Measurements from ENCODE around the gene CSHL1. TPM values are rescaled to one million over a fixed set of nuclear protein-coding genes. Genes with fewer than 3 reads are reported as not detected.
"Not testable (repeated sequence)": the region's sequence is repeated elsewhere in the genome, so short reads cannot be mapped to it uniquely, and the experiment has no call there.

CSHL1 gene
- total and polyA plus RNA-seq, 8 donors = not detected

DNA sequence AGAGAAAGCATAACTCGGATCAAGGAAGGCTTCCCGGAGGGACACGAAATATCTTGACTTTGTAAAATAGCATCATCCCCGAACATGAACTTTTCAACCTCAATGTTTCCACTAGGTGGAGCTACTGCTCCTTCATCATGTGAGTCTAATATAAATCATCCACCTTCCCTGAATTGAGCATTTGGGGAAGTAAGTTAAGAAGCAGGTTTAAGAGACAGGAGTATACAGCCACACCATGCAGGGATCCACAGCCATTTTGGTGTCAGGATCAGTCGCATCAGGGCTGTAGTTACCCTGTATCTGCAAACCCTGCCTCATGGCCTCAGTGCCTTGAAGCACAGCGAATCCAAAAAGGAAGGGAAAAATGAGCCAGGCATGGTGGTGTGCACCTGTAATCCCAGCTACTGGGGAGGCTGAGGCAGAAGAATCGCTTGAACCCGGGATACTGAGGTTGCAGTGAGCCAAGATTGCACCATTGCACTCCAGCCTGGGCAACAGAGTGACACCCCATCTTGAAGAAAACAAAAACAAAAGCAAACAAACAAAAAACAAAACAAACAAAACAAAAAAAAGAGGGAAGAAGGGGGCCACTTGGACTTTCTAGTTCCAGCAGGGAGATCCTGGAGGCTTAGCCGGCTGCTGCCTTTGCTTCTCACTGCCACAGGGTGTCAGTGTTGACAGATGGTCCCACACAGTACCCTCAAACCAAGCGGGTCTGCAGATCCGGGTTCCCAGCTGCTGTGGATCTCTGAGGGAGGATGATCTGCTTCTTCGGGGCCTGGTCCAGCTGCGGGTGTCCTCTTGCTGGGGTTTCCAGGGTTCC is 21.8 kb downstream of the CSHL1 start:
- H3K27me3 ChIP-seq; H3K36me3 ChIP-seq; H3K4me3 ChIP-seq; intact Hi-C loops (cut with DNase I; ENCODE audit: low total_unique reads); H3K4me1 ChIP-seq; H3K27ac ChIP-seq; H3K9me3 ChIP-seq: not testable (repeated sequence)
- WGBS, 5 donors = 20 to 36% (median 28%) methylated on average over 13 of the region's 13 CpGs
- TF ChIP-seq, protein P1, sequence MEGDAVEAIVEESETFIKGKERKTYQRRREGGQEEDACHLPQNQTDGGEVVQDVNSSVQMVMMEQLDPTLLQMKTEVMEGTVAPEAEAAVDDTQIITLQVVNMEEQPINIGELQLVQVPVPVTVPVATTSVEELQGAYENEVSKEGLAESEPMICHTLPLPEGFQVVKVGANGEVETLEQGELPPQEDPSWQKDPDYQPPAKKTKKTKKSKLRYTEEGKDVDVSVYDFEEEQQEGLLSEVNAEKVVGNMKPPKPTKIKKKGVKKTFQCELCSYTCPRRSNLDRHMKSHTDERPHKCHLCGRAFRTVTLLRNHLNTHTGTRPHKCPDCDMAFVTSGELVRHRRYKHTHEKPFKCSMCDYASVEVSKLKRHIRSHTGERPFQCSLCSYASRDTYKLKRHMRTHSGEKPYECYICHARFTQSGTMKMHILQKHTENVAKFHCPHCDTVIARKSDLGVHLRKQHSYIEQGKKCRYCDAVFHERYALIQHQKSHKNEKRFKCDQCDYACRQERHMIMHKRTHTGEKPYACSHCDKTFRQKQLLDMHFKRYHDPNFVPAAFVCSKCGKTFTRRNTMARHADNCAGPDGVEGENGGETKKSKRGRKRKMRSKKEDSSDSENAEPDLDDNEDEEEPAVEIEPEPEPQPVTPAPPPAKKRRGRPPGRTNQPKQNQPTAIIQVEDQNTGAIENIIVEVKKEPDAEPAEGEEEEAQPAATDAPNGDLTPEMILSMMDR (IDR thresholded peaks at IDR 0.05) = peak in 1 of 7 experiments; percentile 14
- peak in 1 of 2 donors; percentile 65 for DNase-seq

DNA sequence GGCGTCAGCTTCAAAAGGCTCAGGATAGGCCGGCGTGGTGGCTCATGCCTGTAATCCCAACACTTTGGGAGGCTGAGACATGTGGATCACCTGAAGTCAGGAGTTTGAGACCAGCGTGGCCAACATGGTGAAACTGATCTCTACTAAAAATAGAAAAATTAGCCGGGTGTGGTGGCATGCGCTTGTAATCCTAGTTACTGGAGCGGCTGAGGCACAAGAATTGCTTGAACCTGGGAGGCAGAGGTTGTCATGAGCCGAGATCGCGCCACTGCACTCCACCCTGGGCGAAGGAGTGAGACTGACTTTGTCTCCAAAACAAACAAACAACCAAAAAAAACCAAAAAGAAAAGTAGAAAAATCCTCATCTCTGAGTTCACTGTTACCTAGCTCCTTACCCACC is 25.9 kb downstream of the CSHL1 start:
- H3K4me1 ChIP-seq; H3K4me3 ChIP-seq; DNase-seq; H3K36me3 ChIP-seq; H3K9me3 ChIP-seq; H3K27me3 ChIP-seq; intact Hi-C loops (cut with DNase I; ENCODE audit: low total_unique reads); H3K27ac ChIP-seq: not testable (repeated sequence)
- WGBS, 5 donors = 86 to 89% (median 88%) methylated on average over 8 to 11 of the region's 11 CpGs

DNA sequence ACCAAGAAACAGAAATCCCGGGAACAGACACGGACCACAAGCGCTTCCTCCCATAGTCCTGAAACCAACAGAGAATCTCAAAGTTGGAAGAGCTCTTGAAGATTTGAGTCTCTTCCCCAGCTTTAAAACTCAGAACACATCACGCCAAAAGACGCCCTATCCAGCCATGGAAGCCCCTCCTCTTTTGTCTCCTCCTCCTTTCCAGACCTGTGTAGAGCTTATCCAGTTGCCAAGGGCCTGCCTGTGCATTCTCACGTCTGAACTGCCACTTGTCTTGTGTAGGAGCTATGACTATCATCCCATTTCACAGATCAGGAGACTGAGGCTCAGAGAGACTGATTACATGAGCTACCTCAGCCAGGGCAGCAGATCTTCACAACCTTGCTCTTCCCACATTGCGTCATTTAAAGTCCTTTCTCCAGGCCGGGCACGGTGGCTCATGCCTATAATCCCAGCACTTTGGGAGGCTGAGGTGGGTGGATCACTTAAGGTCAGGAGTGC is 28.4 kb downstream of the CSHL1 start:
- H3K27me3 ChIP-seq; H3K4me3 ChIP-seq; H3K27ac ChIP-seq; DNase-seq; H3K9me3 ChIP-seq; H3K4me1 ChIP-seq; H3K36me3 ChIP-seq; intact Hi-C loops (cut with DNase I; ENCODE audit: low total_unique reads): not testable (repeated sequence)
- 65 to 81% (median 79%) methylated on average over 9 of the region's 9 CpGs for WGBS, 5 donors

DNA sequence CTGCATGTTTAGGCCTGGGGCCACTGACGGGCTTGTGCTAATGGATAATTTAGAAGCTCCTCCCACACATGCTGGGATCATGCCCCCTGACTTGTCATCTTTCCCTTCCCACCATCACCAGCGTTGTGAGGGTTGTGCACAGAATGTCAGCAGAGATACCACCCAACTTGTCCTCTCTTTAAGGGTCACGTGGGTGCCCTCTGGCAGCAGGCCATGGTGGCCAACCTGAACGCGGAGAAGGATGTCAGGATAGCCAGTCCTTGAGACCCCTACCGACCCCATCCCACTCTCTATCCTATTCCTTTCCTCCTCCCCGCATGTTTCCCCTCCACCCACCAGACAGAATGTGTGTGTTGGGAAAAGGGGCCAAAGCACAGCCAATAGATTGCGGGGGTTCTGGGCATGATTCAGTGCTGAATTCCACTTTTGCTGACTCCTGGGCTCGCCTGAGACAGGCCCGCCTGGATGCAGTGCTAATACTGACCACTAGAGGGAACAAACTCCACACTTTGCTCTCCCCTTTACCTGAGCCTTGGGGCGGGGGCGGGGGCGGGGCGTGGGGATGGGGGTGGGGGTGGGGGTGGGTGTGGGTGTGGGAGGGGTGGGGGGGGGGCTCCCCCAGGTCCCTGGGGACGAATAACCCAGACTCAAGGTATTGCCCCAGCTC is 29.0 kb downstream of the CSHL1 start, which contains the start of gene GH2:
TSS of gene GH2 (minus strand) at position 10 of the 667 bp plus-strand sequence. CDS start 143 bp downstream, outside the sequence.
- Histone ChIP-seq H3K27me3 (peaks cover 0 to 3% (median 0%) of the 10 kb centered on the region in 3 donors), H3K36me3 (no peaks in the 10 kb centered on the region), H3K4me3 (no peak within 1 kb of the TSS), H3K27ac (no peak within 1 kb of the TSS), H3K9me3 (no peaks in the 10 kb centered on the region), H3K4me1 (no peaks in the 10 kb centered on the region)
- 35 to 47% (median 38%) methylated on average over 11 to 15 of the region's 15 CpGs for WGBS, 5 donors
- peak; percentile 55 to 73 for DNase-seq
- TF ChIP-seq, protein P1 (IDR thresholded peaks at IDR 0.05) = peak in 3 of 7 experiments; percentile 48 to 78 (median 68)
- no peak for TF ChIP-seq POLR2A (IDR thresholded peaks at IDR 0.05)
- intact Hi-C loops (cut with DNase I; ENCODE audit: low total_unique reads) = no loop called here

DNA sequence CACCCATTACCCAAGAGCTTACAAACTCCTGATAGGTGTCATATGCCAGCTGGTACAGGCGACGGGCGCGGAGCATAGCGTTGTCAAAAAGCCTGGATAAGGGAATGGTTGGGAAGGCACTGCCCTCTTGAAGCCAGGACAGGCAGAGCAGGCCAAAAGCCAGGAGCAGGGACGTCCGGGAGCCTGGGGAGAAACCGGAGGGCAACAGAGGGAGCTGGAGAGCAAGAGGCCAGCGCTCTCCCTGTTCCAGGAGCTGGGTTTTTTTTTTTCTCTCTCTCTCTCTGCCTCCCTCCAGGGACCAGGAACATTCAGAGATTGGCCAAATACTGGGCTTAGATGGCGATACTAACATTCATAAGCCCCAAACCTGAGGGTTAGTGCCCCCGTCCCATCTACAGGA is 29.7 kb downstream of the CSHL1 start:
- intact Hi-C loops (cut with DNase I; ENCODE audit: low total_unique reads); H3K9me3 ChIP-seq; H3K4me1 ChIP-seq; H3K27ac ChIP-seq; H3K4me3 ChIP-seq; H3K27me3 ChIP-seq; H3K36me3 ChIP-seq: not testable (repeated sequence)
- 44 to 59% (median 57%) methylated on average over 11 of the region's 11 CpGs for WGBS, 5 donors
- DNase-seq = peak in 1 of 2 donors; percentile 21

DNA sequence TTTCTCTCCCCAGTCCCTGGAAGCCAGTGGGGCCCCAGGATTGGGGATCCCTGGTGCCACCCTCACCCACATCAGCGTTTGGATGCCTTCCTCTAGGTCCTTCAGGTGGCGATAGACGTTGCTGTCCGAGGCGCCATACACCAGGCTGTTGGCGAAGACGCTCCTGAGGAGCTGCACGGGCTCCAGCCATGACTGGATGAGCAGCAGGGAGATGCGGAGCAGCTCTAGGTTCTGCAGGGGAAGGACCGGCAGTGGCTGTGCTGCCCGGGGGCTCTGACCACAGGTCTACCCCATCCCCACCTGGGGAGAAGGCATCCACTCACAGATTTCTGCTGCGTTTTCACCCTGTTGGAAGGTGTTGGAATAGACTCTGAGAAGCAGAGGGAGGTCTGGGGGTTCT is 30.4 kb downstream of the CSHL1 start:
- 69 to 85% (median 84%) methylated on average over 9 to 12 of the region's 12 CpGs for WGBS, 5 donors
- no peaks in the 10 kb centered on the region for H3K9me3 ChIP-seq
- H3K36me3 ChIP-seq = no peaks in the 10 kb centered on the region
- TF ChIP-seq POLR2A (IDR thresholded peaks at IDR 0.05) (no peak), EP300 (IDR thresholded peaks at IDR 0.05) (no peak), POLR2AphosphoS5 (IDR thresholded peaks at IDR 0.05) (no peak)
- TF ChIP-seq, protein P1 (IDR thresholded peaks at IDR 0.05) = no peak
- peaks cover 0 to 8% (median 0%) of the 10 kb centered on the region in 3 donors for H3K27me3 ChIP-seq
- H3K4me3 ChIP-seq = no peak overlapping the region
- no peaks in the 10 kb centered on the region for H3K4me1 ChIP-seq
- DNase-seq = no peak
- intact Hi-C loops (cut with DNase I; ENCODE audit: low total_unique reads) = no loop called here
- no peak overlapping the region for H3K27ac ChIP-seq

DNA sequence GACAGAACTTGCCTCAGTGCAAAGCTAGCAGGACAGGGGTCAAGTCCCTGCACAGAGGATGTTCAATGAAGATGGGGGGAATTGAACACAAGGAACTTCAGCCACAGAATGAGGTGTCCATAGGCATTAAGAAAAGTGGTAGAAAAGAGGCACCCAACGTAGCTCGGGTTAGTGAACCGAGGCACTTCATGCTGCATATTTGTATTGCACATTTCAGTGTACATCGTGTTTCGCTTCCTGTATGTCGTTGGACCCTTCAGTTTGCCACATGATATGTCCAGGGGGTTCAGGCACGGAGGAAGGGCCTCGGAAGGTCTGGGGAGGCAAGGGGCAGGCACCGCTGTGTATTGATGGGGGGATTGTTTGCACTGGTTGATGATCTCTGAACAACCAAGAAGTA is 32.6 kb downstream of the CSHL1 start:
- H3K9me3 ChIP-seq; intact Hi-C loops (cut with DNase I; ENCODE audit: low total_unique reads); H3K27ac ChIP-seq; H3K4me1 ChIP-seq; H3K27me3 ChIP-seq; H3K36me3 ChIP-seq; DNase-seq; H3K4me3 ChIP-seq: not testable (repeated sequence)
- WGBS, 5 donors = 80 to 90% (median 86%) methylated on average over 9 of the region's 9 CpGs

DNA sequence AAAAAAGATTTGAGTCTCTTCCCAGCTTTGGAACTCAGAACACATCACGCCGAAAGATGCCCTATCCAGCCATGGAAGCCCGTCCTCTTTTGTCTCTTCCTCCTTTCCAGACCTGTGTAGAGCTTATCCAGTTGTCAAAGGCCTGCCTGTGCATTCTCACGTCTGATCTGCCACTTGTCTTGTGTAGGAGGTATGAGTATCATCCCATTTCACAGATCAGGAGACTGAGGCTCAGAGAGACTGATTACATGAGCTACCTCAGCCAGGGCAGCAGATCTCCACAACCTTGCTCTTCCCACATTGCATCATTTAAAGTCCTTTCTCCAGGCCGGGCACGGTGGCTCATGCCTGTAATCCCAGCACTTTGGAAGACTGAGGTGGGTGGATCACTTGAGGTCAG is 36.4 kb downstream of the CSHL1 start:
- H3K4me1 ChIP-seq; DNase-seq; H3K9me3 ChIP-seq; H3K27ac ChIP-seq; H3K36me3 ChIP-seq; intact Hi-C loops (cut with DNase I; ENCODE audit: low total_unique reads); H3K4me3 ChIP-seq; H3K27me3 ChIP-seq: not testable (repeated sequence)
- 79 to 87% (median 83%) methylated on average over 6 of the region's 6 CpGs for WGBS, 5 donors
